ENCODE measurements around the gene MINAR1.

MINAR1 gene

DNA sequence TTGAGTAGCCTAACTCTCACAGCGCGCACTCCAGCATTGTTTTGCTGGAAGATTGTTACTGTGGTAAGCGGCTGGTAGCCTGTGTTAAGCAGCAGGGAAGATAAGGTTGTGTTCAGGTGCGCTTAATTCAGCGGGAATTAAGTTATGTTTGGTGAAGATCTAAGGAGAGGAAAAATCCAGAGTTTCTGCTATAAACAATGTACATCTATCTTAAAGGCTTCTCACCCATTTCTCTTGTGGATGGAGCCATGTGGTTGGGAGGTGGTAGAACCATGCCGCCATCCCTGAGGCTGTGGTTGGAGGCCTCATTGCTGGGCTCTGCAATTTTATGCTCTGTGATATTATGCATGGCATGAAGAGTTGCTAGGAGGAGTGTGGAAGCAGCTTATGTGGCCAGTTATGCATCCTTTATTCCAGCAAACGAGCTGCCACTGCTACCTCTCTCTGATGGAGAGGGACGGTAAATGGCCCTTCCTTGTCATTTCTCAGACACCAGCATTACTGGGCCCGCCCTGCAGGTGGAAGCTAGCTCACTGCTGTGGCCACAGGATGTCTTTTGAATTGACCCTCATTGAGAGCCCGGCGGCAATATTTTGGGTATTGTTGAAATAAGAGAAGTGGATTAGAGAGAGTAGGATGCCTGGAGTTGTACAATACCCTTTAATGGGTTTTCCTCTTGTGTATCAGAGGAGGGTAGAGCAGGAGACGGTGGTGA is 1.3 kb downstream of the MINAR1 start:
- DNase-seq = no peak

DNA sequence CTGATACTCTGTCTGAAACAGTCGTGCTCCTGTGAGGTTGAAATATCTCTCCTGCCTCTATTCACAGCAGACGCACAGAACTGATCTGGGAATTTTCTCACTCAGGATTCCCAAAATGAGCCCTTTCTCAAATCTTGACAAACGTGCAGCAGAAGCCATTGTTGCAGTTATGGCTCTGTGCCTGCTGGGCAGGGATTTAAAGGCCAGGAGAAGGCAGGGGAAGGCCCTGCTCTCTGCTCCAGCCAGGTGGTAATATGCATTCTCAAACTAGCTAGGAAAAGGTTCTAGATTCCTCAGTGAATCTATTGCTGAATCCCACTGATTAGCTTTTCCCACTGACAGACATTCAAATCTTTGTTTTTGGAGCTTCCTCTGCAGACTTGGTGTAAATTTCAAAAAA is 2.2 kb downstream of the MINAR1 start:
- no peak for DNase-seq

GRCh38 chr15:79436037-79436780 is 4.1 kb downstream of the MINAR1 start:
- DNase-seq = no peak

- no peak for DNase-seq
Measured at GRCh38 chr15:79437275-79438000, 5.3 kb downstream of the MINAR1 start.

- no peak for DNase-seq
Measured at GRCh38 chr15:79439236-79439635, 7.1 kb downstream of the MINAR1 start.

- DNase-seq = no peak
Measured at GRCh38 chr15:79440355-79440908, 8.3 kb downstream of the MINAR1 start.

DNA sequence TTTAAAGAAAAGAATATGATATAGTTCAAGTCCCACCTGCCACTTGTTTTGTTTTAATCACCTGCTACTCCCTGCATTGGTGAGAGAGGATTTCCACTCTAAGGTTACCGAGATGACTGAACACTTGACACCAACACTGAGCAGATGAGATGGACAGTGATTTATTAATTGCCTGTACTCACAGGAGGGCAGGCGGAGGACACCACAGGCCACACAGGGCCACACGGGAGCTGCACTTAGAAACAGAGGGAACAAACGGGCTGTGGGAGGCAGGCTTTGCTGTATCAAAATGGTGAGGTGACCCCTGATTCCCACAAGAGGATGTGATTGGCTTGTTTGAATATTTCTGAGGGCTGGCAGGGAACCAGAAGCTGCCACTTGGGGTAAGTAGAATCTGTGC is 10.8 kb downstream of the MINAR1 start:
- DNase-seq = no peak

GRCh38 chr15:79447060-79447459 is 14.9 kb downstream of the MINAR1 start:
- no peak for DNase-seq

DNA sequence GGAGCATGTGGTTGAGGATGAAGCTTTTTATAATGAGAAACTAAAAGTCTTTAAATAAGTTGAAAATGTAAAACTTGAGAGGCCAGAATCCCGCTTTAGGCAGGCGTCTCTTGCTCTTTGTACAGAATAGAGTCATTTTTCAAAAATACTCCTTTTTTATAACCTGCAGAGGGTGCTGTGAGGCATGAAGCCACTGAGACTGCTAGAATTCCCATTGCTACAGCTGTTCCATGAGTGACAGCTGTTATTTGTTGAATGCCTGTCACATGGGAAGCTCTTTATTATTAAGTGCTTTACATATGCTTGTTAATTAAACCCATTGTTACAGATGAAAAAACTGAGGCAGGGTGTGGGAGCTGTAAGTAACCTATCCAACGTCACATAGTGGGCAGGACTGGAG is 18.5 kb downstream of the MINAR1 start:
- no peak for DNase-seq

- DNase-seq = no peak
Measured at GRCh38 chr15:79451361-79451999, 19.3 kb downstream of the MINAR1 start.

- DNase-seq = no peak
Measured at GRCh38 chr15:79452244-79453051, 20.3 kb downstream of the MINAR1 start.

- no peak for DNase-seq
Measured at GRCh38 chr15:79453446-79453845, 21.3 kb downstream of the MINAR1 start.

DNA sequence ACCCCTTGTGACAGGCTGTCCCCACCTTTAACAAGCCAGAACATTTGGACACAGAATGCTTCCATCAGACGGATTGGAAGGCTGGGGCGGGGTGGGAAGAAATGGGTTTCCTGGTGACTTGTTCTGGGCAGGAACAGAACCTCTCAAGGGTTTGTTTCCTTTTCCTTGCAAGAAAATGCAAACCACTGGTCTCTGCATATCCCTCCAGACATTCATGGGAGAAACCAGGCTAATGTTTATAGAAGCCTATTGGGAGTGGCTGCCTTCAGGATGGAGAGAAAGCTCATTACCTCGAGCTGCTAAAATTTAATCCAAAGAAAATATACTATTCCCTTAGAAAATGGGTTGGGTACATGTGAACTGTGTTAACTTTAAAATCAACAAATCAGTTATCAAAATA is 21.9 kb downstream of the MINAR1 start:
- no peak for DNase-seq

- no peak for DNase-seq
Measured at GRCh38 chr15:79455361-79455760, 23.2 kb downstream of the MINAR1 start.

DNA sequence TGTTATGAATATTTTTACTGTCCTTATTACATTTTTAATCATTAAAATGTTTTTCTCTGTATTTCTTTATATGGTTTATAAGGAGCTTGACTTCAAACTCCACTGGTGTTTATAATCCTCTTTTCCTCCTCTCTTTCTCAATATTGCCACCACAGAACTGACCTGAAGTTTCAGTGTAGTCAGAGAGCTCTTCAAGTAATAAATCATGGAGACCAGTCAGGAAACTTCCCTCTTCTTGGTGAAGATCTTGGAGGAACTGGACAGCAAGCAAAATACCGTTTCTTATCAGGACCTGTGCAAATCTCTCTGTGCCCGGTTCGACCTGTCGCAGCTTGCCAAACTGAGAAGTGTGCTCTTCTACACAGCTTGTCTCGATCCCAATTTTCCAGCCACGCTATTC is 23.8 kb downstream of the MINAR1 start:
- no peak for DNase-seq

GRCh38 chr15:79458491-79458890 is 26.4 kb downstream of the MINAR1 start:
- no peak for DNase-seq

GRCh38 chr15:79459666-79460065 is 27.5 kb downstream of the MINAR1 start:
- DNase-seq = no peak

DNA sequence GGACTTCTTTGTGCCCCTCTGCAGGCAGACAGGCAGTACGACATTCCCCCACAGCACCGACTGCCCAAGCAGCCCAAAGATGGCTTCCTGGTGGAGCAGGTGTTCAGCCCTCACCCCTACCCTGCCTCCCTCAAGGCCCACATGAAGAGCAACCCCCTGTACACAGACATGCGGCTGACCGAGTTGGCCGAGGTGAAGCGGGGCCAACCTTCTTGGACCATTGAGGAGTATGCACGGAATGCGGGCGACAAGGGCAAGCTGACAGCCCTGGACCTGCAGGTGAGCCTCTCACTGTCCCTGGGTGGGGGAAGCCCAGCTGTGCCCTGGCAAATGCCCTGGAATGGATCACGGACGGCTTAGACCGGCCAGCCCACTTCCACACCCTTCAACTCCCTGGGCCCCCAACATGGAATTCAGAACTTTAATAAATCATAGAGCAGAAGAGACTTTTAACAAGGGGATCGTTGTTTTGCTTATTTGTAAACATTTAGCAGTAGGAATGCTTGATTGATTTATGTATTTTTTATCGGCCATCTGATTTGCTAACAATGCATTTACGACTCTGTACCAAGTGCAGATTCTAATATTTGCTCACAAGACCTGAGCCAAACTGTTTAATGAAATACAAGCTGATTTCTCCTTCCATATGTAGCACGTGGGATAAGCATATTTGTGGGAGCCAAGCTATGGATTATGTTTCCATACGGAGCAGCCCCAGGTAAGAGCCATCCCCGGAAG is 31.1 kb downstream of the MINAR1 start:
- no peak for DNase-seq

DNA sequence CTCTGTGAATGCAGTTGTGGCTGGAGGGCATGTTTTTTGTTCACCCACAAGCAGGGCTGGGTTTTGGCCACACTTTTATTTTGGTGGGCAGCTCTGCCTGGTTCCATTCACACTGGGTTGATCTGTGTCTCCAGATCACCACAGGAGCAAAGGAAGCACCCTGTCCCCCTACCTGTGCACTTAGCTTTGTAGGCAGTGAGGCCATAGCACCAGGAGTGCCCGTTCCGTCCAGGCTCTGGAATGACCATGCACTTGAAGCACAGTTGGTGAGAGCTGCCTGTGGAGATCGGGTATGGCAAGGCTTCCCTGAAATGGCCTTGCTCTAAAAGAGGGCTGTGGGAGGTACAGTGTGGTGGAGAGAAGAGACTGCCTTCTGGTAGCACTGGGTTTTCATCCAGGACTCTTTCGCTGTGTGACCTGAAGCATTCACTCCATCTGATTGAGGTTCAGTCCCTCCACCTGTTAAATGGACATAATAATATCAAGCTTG is 31.7 kb downstream of the MINAR1 start:
- no peak for DNase-seq

- DNase-seq = no peak
Measured at GRCh38 chr15:79466488-79466887, 34.4 kb downstream of the MINAR1 start.

DNA sequence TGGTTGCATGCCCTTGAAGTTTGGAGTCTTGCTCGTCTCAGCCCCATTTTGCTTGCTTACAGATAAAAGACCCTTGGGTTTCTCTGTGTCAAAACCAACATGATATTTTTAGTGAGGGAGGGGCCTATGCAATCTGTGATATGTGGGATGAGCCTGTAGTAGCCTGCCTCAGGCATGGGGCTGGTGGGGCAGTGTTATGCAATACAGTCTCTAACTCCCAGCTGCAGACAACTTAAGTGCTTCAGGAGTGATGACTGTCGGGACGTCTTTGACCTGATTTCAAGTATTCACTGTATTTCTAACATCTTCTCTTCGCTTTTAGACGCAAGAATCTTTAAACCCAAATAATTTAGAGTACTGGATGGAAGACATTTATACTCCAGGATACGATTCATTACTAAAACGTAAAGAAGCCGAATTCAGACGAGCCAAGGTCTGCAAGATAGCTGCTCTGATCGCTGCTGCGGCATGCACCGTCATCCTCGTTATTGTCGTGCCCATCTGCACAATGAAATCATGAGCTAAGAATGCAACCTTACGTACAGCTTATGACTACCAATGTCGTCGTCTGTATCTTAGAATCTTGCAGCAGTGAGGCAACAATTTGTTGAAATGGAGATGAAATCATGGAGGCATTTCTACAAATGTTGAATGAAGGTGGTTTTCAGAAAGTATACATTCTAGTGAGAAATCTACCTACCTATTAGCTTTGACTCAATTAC is 35.9 kb downstream of the MINAR1 start:
- DNase-seq = no peak

All from CD4-positive, alpha-beta T cell treated with Interleukin-15 for 1 hour (primary cell).